Hepatocyte (in vitro differentiated cells): ENCODE measurements around the gene NRARP. TPM values are rescaled to one million over a fixed set of nuclear protein-coding genes. Genes with fewer than 3 reads are reported as not detected.

Source experiments
- DNase-seq: peaks from one replicate; pipeline ENCODE4 v3.0.0-alpha.2; 2016; ENCODE audit warnings: low spot score
- H2AFZ ChIP-seq: fragments of 200-600 bp; sonication (generic); 2 replicates; pipeline ENCODE4 v1.6.0; 2016; ENCODE audit warnings: antibody characterized with exemption, mild to moderate bottlenecking
- H3K27ac ChIP-seq: fragments of 200-600 bp; sonication (generic); 2 replicates; pipeline ENCODE4 v1.5.1; 2016; ENCODE audit warnings: mild to moderate bottlenecking
- H3K27me3 ChIP-seq: fragments of 200-600 bp; sonication (generic); 2 replicates; pipeline ENCODE4 v1.6.1; 2016
- H3K36me3 ChIP-seq: fragments of 200-600 bp; sonication (generic); replicated peaks from 2 replicates; pipeline ENCODE4 v1.5.1; 2016; ENCODE audit warnings: low read depth; ENCODE audit not compliant: insufficient read depth
- H3K4me1 ChIP-seq: fragments of 200-600 bp; sonication (generic); 2 replicates; pipeline ENCODE4 v1.5.1; 2016; ENCODE audit warnings: mild to moderate bottlenecking, moderate library complexity; ENCODE audit not compliant: insufficient read depth
- H3K4me2 ChIP-seq: fragments of 200-600 bp; sonication (generic); 2 replicates; pipeline ENCODE4 v1.6.0; 2016
- H3K4me3 ChIP-seq: fragments of 200-600 bp; sonication (generic); 2 replicates; pipeline ENCODE4 v1.5.1; 2016; ENCODE audit warnings: mild to moderate bottlenecking
- H3K79me2 ChIP-seq: fragments of 200-600 bp; sonication (generic); 2 replicates; pipeline ENCODE4 v1.6.0; 2017; ENCODE audit warnings: mild to moderate bottlenecking
- H3K9me2 ChIP-seq: fragments of 200-600 bp; sonication (generic); replicated peaks from 2 replicates; pipeline ENCODE4 v1.6.0; 2017; ENCODE audit warnings: mild to moderate bottlenecking; ENCODE audit not compliant: insufficient read depth
- H3K9me3 ChIP-seq: fragments of 200-600 bp; sonication (generic); 2 replicates; pipeline ENCODE4 v1.5.1; 2016; ENCODE audit warnings: low read depth, mild to moderate bottlenecking
- H4K20me1 ChIP-seq: fragments of 200-600 bp; sonication (generic); 2 replicates; pipeline ENCODE4 v1.6.0; 2016; ENCODE audit warnings: mild to moderate bottlenecking; ENCODE audit not compliant: insufficient read depth, poor library complexity, severe bottlenecking
- EZH2 ChIP-seq: fragments of 200-600 bp; sonication (generic); IDR thresholded peaks from 2 replicates; pipeline ENCODE4 v1.6.1; 2016; ENCODE audit warnings: antibody characterized with exemption, mild to moderate bottlenecking, borderline replicate concordance
- EZH2phosphoT487 ChIP-seq: fragments of 200-600 bp; sonication (generic); IDR thresholded peaks from one replicate; pipeline ENCODE4 v1.6.1; 2018; ENCODE audit warnings: antibody characterized with exemption, mild to moderate bottlenecking, low read depth, moderate library complexity; ENCODE audit not compliant: unreplicated experiment, severe bottlenecking
- WGBS: methylation state at CpG from one replicate; pipeline ENCODE4 v1.1.6; 2016; ENCODE audit warnings: low lambda C conversion rate; ENCODE audit errors: missing lambda C conversion rate; 5-methylcytosine and 5-hydroxymethylcytosine counted together
- polyA plus RNA-seq: library from polyadenylated mRNA; unstranded; fragments of >200 nt; fragmentation: Nextera tagmentation; extraction: Ambion mirVana; gene quantifications from 2 replicates; pipeline ENCODE4 v1.2.1, GENCODE V29; 2016
- total RNA-seq: library from RNA; depleted of rRNA; stranded (reverse); fragments of >200 nt; gene quantifications from 2 replicates; pipeline ENCODE4 v1.2.3, GENCODE V29; 2014
- TF ChIP-seq, protein P1 (sequence below): fragments of 200-600 bp; sonication (generic); IDR thresholded peaks from 2 replicates; pipeline ENCODE4 v1.5.1; 2016; ENCODE audit warnings: antibody characterized with exemption, mild to moderate bottlenecking; ENCODE audit not compliant: poor library complexity

Gene NRARP
- total and polyA plus RNA-seq, 2 experiments from 2014 or later: 5.3 to 18.7 TPM

GRCh38 chr9:137265496-137266161 is 36.4 kb downstream of the NRARP start:
- Histone ChIP-seq H3K4me1 (no peaks in the 10 kb centered on the region), H3K27me3 (no peaks in the 10 kb centered on the region), H3K27ac (no peak overlapping the region), H3K79me2 (no peaks in the 10 kb centered on the region), H3K36me3 (no peaks in the 10 kb centered on the region), H3K4me2 (no peak overlapping the region), H3K9me2 (no peaks in the 10 kb centered on the region), H3K9me3 (no peaks in the 10 kb centered on the region), H2AFZ (no peak overlapping the region), H3K4me3 (no peak overlapping the region), H4K20me1 (no peaks in the 10 kb centered on the region)
- 94% methylated on average over 29 of the region's 29 CpGs for WGBS
- TF ChIP-seq EZH2 (no peak), EZH2phosphoT487 (no peak)
- TF ChIP-seq, protein P1, sequence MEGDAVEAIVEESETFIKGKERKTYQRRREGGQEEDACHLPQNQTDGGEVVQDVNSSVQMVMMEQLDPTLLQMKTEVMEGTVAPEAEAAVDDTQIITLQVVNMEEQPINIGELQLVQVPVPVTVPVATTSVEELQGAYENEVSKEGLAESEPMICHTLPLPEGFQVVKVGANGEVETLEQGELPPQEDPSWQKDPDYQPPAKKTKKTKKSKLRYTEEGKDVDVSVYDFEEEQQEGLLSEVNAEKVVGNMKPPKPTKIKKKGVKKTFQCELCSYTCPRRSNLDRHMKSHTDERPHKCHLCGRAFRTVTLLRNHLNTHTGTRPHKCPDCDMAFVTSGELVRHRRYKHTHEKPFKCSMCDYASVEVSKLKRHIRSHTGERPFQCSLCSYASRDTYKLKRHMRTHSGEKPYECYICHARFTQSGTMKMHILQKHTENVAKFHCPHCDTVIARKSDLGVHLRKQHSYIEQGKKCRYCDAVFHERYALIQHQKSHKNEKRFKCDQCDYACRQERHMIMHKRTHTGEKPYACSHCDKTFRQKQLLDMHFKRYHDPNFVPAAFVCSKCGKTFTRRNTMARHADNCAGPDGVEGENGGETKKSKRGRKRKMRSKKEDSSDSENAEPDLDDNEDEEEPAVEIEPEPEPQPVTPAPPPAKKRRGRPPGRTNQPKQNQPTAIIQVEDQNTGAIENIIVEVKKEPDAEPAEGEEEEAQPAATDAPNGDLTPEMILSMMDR: no peak
- DNase-seq: no peak

- no peak for DNase-seq
- H2AFZ ChIP-seq: no peak overlapping the region
- H3K4me3 ChIP-seq: no peak overlapping the region
- no peaks in the 10 kb centered on the region for H3K9me2 ChIP-seq
- H4K20me1 ChIP-seq: no peaks in the 10 kb centered on the region
- no peaks in the 10 kb centered on the region for H3K4me1 ChIP-seq
- H3K9me3 ChIP-seq: no peaks in the 10 kb centered on the region
- H3K27me3 ChIP-seq: no peaks in the 10 kb centered on the region
- H3K4me2 ChIP-seq: no peak overlapping the region
- H3K27ac ChIP-seq: no peak overlapping the region
- TF ChIP-seq EZH2phosphoT487: no peak
- TF ChIP-seq, protein P1: no peak
- TF ChIP-seq EZH2: no peak
- H3K79me2 ChIP-seq: no peaks in the 10 kb centered on the region
- 97% methylated on average over 22 of the region's 22 CpGs for WGBS
- no peaks in the 10 kb centered on the region for H3K36me3 ChIP-seq
Measured at GRCh38 chr9:137264067-137264466, 38.0 kb downstream of the NRARP start.

DNA sequence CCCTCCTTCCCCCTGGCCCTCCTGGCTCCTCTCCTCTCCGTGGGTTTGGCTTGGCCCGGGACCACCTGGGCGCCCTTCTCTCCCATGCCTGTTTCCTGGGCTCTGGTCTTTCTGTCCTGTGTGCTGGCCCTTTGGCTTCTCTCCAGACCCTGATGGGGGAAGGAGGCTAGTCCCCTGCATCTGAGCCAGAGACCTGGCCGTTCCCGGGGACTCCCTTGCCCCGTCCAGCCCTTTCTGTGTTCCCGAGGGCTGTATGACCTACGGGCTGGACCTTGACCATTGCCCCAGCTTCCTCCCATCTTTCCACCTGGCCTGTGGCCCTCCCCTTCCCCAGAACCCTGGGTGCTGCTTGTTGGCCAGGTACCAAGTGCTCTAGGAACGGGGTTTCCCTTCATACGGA is 38.6 kb downstream of the NRARP start:
- no peaks in the 10 kb centered on the region for H3K79me2 ChIP-seq
- DNase-seq: no peak
- no peak overlapping the region for H3K4me3 ChIP-seq
- no peaks in the 10 kb centered on the region for H3K4me1 ChIP-seq
- no peak overlapping the region for H3K27ac ChIP-seq
- H3K9me2 ChIP-seq: no peaks in the 10 kb centered on the region
- no peak overlapping the region for H2AFZ ChIP-seq
- no peaks in the 10 kb centered on the region for H4K20me1 ChIP-seq
- TF ChIP-seq EZH2phosphoT487: no peak
- TF ChIP-seq, protein P1: no peak
- TF ChIP-seq EZH2: no peak
- H3K4me2 ChIP-seq: no peak overlapping the region
- WGBS: 93% methylated on average over 8 of the region's 10 CpGs
- H3K9me3 ChIP-seq: no peaks in the 10 kb centered on the region
- H3K27me3 ChIP-seq: no peaks in the 10 kb centered on the region
- no peaks in the 10 kb centered on the region for H3K36me3 ChIP-seq
